ENCODE results near the gene AATF. TPM values are rescaled to one million over a fixed set of nuclear protein-coding genes. Genes with fewer than 3 reads are reported as not detected.

Gene AATF
- total and polyA plus RNA-seq, 9 of the 15 experiments (the other 6 are each of a cell fraction or from before 2014, with no cell fraction given) = 34.5 to 133 (median 90.1) TPM

DNA sequence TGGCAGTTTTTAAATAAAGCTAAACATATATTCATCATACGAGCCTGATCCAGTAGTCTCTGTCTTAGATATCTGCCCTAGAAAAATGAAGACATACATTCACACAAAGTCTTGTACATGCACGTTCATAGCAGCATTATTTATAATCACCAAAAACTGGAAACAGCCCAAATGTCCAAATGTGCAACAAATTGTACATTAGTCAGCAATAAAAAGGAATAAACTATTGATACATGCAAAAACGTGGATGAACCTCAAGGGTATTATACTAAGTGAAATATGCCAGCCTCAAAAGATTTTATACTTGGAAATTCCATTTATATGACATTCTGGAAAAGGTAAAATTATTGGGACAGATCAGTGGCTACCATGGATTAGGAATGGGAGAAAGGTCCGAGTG is 22.8 kb downstream of the AATF start (continued):
- TF ChIP-seq MAFF (IDR thresholded peaks at IDR 0.05; ENCODE audit: low read length) (peak; percentile 51), SMC3 (conservative IDR thresholded peaks at IDR 0.05; ENCODE audit: insufficient read depth, low read depth, low read length) (no peak), NFRKB (IDR thresholded peaks at IDR 0.05; ENCODE audit: low read depth) (no peak), SMARCB1 (IDR thresholded peaks at IDR 0.05; ENCODE audit: insufficient read length, low read depth) (no peak), ZNF263 (CRISPR knock-in tag; IDR thresholded peaks at IDR 0.05; ENCODE audit: borderline replicate concordance) (no peak), SMAD2 (IDR thresholded peaks at IDR 0.05; ENCODE audit: low read depth, low read length) (no peak), MAFK (IDR thresholded peaks at IDR 0.05; ENCODE audit: low read length) (peak; percentile 26; the same call in 1 of the 2 replicates), SREBF1 (IDR thresholded peaks at IDR 0.05; ENCODE audit: borderline replicate concordance, low read depth, low read length) (no peak), C11orf30 (IDR thresholded peaks at IDR 0.05; ENCODE audit: low read depth) (peak; percentile 65)
- TF ChIP-seq, protein P1, sequence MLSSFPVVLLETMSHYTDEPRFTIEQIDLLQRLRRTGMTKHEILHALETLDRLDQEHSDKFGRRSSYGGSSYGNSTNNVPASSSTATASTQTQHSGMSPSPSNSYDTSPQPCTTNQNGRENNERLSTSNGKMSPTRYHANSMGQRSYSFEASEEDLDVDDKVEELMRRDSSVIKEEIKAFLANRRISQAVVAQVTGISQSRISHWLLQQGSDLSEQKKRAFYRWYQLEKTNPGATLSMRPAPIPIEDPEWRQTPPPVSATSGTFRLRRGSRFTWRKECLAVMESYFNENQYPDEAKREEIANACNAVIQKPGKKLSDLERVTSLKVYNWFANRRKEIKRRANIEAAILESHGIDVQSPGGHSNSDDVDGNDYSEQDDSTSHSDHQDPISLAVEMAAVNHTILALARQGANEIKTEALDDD (IDR thresholded peaks at IDR 0.05) = no peak

DNA sequence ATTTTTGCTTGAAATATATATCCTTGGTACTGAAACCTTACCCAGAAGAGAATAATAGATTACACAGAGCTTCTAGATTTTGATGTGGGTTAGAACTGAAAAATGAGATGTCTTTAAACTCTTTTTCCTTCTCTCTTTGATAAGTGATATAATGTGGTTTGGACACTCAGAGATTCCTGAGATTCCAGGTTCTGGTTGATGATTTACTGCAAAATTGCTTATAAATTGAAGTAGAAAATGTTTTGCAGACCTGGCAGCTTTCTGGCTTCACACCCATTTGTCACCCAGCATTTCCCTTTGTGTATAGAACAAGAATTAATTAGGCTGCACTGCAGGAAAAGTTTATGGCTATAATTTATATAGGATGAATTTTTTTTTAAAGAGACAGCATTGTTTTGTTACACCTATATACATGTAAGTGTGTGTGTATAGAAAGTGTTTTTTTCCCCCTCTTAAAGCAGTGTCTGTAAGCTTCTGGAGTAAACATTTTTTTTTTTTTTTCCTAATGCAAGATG is 23.5 kb downstream of the AATF start:
- ChIA-PET POLR2A (interaction anchor here (0.6 to 2.0 kb wide), 4 partner anchors 8 to 859 kb away, joined by 3 to 9 read pairs (median 4); no protein-coding TSS in a partner anchor), CTCF (ENCODE audit: low intra/inter-chr PET ratio) (no interaction called here)
- Histone ChIP-seq H3K27ac (ENCODE audit: extremely low read depth, low read depth, low read length) (no peak overlapping the region), H3K9me3 (replicated peaks; ENCODE audit: control insufficient read depth, insufficient read depth, low read depth, low read length) (no peaks in the 10 kb centered on the region), H3K9ac (ENCODE audit: insufficient read depth in 1 of 2, low read depth in 2 of 2, low read length in 2 of 2) (no peak overlapping the region), H4K20me1 (replicated peaks; ENCODE audit: control insufficient read depth, insufficient read depth, low read length) (no peaks in the 10 kb centered on the region), H3K9me1 (ENCODE audit: control insufficient read depth, insufficient read depth, low read length) (no peaks in the 10 kb centered on the region), H3K4me1 (replicated peaks in 1 of 2; ENCODE audit: control insufficient read depth in 2 of 2, insufficient read depth in 2 of 2, low read length in 2 of 2) (no peaks in the 10 kb centered on the region), H3K4me3 (no peak overlapping the region), H3K4me2 (ENCODE audit: insufficient read depth, low read length) (no peak overlapping the region), H3K36me3 (ENCODE audit: control insufficient read depth, insufficient read depth, low read length) (peaks cover 28% of the 10 kb centered on the region), H3K79me2 (ENCODE audit: control insufficient read depth, insufficient read depth, low read length) (peaks cover 83% of the 10 kb centered on the region), H3K27me3 (ENCODE audit: control insufficient read depth in 2 of 2, insufficient read depth in 2 of 2, low read length in 2 of 2) (no peaks in the 10 kb centered on the region), H2AFZ (ENCODE audit: low read depth, low read length) (no peak overlapping the region)
- DNase-seq (ENCODE audit: extremely low read depth in 1 of 4, low spot score in 3 of 4) (no peak), FAIRE-seq (no peak), ATAC-seq (no peak)
- BruUV-seq (replicated peaks) = no TSS peak
- intact Hi-C loops (cut with micrococcal nuclease) = no loop called here
- in situ Hi-C loops (cut with MboI) = no loop called here
- TF ChIP-seq SRF (CRISPR knock-in tag; IDR thresholded peaks at IDR 0.05) = no peak
- TF ChIP-seq U2AF2 (optimal IDR thresholded peaks at IDR 0.05; ENCODE audit: low read depth, low read length) = no peak
- no peak for TF ChIP-seq POLR2G (IDR thresholded peaks at IDR 0.05; ENCODE audit: low read depth, low read length)
- TF ChIP-seq, protein P2, sequence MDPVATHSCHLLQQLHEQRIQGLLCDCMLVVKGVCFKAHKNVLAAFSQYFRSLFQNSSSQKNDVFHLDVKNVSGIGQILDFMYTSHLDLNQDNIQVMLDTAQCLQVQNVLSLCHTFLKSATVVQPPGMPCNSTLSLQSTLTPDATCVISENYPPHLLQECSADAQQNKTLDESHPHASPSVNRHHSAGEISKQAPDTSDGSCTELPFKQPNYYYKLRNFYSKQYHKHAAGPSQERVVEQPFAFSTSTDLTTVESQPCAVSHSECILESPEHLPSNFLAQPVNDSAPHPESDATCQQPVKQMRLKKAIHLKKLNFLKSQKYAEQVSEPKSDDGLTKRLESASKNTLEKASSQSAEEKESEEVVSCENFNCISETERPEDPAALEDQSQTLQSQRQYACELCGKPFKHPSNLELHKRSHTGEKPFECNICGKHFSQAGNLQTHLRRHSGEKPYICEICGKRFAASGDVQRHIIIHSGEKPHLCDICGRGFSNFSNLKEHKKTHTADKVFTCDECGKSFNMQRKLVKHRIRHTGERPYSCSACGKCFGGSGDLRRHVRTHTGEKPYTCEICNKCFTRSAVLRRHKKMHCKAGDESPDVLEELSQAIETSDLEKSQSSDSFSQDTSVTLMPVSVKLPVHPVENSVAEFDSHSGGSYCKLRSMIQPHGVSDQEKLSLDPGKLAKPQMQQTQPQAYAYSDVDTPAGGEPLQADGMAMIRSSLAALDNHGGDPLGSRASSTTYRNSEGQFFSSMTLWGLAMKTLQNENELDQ (CRISPR knock-in tag; IDR thresholded peaks at IDR 0.05; ENCODE audit: borderline replicate concordance) = no peak
- no peak for TF ChIP-seq ZZZ3 (IDR thresholded peaks at IDR 0.05)
- TF ChIP-seq, protein P3, sequence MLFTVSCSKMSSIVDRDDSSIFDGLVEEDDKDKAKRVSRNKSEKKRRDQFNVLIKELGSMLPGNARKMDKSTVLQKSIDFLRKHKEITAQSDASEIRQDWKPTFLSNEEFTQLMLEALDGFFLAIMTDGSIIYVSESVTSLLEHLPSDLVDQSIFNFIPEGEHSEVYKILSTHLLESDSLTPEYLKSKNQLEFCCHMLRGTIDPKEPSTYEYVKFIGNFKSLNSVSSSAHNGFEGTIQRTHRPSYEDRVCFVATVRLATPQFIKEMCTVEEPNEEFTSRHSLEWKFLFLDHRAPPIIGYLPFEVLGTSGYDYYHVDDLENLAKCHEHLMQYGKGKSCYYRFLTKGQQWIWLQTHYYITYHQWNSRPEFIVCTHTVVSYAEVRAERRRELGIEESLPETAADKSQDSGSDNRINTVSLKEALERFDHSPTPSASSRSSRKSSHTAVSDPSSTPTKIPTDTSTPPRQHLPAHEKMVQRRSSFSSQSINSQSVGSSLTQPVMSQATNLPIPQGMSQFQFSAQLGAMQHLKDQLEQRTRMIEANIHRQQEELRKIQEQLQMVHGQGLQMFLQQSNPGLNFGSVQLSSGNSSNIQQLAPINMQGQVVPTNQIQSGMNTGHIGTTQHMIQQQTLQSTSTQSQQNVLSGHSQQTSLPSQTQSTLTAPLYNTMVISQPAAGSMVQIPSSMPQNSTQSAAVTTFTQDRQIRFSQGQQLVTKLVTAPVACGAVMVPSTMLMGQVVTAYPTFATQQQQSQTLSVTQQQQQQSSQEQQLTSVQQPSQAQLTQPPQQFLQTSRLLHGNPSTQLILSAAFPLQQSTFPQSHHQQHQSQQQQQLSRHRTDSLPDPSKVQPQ (CRISPR knock-in tag; IDR thresholded peaks at IDR 0.05; ENCODE audit: borderline replicate concordance) = no peak
- TF ChIP-seq RBM15 (IDR thresholded peaks at IDR 0.05; ENCODE audit: insufficient read depth, low read length) = no peak
